Measurements from ENCODE around the gene MCM8.
"Not testable (repeated sequence)": the region's sequence is repeated elsewhere in the genome, so short reads cannot be mapped to it uniquely, and the experiment has no call there.

MCM8 gene

DNA sequence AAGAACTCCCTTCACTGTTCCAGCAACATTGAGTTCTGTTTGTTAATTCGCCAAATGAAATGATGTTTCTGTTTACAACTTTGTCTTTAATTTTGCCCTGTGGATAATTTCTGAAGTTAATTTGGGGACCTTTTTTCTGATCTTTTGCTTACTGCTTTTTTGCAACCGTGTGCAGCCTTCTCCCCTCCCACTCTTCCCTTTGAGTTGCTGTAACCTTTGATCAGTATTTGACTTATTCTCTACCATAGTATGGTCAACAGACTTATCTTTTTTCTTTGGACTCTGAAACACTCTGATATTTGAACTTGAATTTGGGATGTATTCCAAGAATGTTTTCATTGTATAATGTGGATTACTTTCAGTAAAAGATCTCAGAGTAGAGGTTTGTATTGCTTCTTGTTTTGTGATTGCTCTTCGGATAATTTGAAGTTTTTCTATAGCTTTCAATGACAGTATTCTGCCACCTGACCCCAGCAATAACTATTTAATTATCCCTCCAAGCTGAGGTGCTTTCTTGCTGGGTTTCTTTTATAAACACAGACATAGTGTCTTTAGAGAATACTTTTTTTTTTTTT lies 57.2 kb downstream of the MCM8 start:
- DNase-seq: no peak

- DNase-seq: no peak
These were observed 57.8 kb downstream of the MCM8 start for GRCh38 chr20:6008254-6008653.

GRCh38 chr20:6012179-6012578 lies 61.7 kb downstream of the MCM8 start:
- DNase-seq: no peak

GRCh38 chr20:6014017-6014416 lies 63.6 kb downstream of the MCM8 start:
- DNase-seq: no peak

- DNase-seq: no peak
These were observed 64.5 kb downstream of the MCM8 start for GRCh38 chr20:6014957-6015356.

DNA sequence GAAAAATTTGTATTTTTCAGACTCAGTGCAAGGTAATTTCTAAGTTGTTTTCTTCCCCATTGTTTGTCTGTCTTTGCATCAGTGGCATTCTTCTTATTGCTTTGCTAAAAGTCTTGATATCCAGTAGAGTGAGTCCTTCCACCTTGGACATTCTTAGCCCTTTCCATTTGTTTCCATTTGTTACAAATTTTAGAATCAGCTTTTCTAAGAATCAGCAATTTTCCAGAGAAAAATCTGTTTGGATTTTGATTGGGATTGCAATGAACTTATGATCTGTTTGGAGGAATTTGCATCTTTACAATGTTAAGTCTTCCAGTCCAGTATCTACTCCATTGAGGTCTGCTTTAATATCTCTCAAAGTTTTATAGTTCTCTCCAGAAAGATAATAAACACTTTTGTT lies 67.0 kb downstream of the MCM8 start:
- no peak for DNase-seq

DNA sequence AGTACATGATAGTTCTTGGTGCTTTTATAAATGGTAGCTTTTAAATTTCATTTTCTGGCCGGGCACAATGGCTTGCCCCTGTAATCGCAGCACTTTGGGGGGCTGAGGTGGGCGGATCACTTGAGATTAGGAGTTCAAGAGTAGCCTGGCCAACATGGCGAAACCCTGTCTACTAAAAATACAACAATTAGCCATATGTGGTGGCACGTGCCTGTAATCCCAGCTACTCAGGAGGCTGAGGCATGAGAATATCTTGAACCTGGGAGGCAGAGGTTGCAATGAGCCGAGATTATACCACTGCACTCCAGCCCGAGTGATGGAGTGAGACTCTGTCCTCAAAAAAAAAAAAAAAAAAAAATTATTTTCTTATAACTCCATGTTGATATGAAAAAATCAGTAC lies 67.4 kb downstream of the MCM8 start:
- no peak for DNase-seq

GRCh38 chr20:6024768-6025167 lies 74.3 kb downstream of the MCM8 start:
- no peak for DNase-seq

GRCh38 chr20:6026051-6026450 lies 75.6 kb downstream of the MCM8 start:
- no peak for DNase-seq

GRCh38 chr20:6028818-6029217 lies 78.4 kb downstream of the MCM8 start:
- no peak for DNase-seq

DNA sequence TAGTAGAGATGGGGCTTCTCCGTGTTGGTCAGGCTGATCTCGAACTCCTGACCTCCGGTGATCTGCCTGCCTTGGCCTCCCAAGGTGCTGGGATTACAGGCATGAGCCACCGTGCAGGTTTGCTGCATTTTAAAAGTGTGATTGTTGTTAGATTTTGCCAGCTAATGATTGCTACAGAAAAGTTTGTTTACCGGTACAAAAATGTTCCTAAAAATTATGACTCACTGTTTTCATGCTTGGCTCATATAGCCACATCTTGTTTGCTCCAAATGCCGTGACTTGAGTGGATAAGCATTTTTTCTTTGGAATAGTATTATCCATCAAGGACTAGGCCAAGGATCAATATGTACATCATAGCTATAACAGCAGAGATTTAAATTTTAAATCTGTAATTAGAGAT lies 79.1 kb downstream of the MCM8 start:
- no peak for DNase-seq

DNA sequence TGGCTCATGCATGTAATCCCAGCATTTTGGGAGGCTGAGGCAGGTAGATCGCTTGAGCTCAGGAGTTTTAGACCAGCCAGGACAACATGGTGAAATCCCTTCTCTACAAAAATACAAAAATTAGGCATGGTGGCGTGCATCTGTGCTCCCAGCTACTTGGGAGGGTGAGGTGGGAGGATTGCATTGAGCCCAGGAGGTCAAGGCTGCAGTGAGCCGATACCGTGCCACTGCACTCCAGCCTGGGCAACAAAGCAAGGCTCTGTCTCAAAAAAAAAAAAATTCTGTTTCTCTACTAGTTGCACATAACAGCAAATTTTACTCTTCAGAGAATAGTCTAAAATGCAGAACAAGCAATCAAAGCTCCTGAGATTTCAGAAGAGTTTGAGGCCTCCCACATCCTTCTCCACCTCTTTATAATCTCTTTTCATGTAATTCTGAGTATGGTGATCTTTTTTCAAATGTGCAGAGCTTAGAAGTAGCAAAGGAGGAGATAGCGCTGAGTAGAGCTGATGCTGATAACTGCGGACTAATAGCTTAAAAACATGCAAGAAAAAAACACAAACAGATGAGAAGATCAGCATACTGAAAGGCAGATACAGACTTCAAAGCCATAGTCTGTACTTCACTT lies 80.1 kb downstream of the MCM8 start:
- no peak for DNase-seq

- DNase-seq: not testable (repeated sequence)
These were observed 82.5 kb downstream of the MCM8 start for GRCh38 chr20:6032907-6033306.

- DNase-seq: no peak
These were observed 83.9 kb downstream of the MCM8 start for GRCh38 chr20:6034134-6034969.

GRCh38 chr20:6036213-6036612 lies 85.8 kb downstream of the MCM8 start:
- no peak for DNase-seq

GRCh38 chr20:6037082-6037481 lies 86.6 kb downstream of the MCM8 start:
- DNase-seq: no peak

DNA sequence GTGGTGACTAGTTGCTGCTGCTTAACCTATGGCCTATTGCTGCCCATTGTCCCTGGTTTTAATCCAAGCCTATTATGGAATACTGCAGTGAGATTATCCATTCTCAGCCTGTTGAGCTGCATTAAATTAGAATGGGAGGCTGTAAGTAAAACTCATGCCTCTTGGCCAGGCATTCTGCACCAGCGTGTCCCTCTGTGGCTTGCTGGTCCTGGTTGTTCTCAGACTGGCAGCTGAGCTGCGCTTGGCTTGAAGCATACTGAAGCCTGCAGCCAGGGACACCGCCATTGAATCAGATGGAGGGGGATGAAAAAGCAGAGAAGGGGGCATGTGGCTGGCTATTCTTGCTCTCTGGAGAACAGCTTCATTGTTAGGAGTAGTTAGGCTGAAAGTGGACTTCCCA lies 87.8 kb downstream of the MCM8 start:
- no peak for DNase-seq

DNA sequence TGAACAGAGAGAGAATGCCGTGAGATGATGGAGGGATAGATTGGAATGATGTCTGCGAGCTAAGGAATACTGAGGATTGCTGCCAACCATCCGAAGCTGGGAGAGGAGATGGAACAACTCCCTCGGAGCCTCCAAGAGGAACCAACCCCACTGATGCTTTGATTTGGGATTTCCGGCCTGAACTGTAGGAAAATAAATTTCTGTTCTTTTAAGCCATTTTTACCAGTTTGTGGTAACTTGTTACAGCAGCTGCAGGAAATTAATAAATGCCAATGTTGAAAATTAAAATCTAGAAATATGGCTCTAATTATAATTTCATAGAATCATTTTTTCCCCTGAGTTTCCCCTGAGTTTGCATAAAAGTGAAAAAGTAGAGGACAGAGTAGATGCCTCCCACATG lies 89.3 kb downstream of the MCM8 start:
- DNase-seq: no peak

GRCh38 chr20:6040540-6040939 lies 90.1 kb downstream of the MCM8 start:
- DNase-seq: no peak

GRCh38 chr20:6040958-6041807 lies 90.7 kb downstream of the MCM8 start:
- no peak for DNase-seq

DNA sequence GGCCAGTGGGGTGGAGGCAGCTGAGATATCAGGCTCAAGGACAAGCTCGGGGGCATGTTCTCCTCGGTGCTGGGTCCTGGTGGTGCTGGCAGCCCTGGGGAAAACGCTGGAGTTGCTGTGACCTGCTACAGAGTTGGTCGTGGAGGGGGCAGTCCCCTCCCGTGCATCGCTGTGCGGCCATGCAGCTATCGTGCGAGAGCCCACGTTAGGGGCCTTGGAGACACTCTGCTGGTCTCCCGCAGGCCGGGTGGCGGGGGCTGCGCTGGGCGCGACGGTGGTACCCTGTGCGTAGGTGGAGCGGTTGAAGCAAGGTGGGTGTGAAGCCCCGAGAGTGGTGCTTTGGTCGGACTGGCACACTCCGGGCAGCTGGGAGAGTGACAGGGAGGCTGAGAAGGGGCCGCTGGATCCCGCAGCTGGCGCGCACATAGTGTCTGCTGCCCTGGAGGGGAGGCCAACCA lies 91.4 kb downstream of the MCM8 start:
- DNase-seq: no peak

GRCh38 chr20:6044115-6044514 lies 93.7 kb downstream of the MCM8 start:
- DNase-seq: no peak

DNA sequence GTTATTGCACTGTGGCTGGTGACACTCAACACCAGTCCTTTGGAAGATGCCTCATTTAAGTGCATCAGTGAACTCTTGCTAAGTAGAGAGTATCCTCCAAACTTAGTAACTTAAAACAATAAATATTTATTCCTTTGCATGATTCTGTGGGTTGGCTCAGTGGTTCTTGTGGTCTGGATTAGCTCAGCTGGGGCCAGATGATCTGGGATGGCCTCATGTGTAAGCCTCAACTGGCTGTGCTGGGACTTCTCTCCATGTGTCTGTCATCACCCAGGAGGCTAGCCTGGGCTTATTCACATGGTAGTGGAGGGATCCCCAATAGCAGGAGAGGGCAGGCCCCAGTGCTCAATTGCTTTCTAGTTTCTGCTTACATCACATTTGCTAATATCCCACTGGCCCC lies 95.1 kb downstream of the MCM8 start:
- no peak for DNase-seq

Measured in CD4-positive, alpha-beta T cell treated with Interleukin-12 subunit alpha and Interleukin-12 subunit beta, for 1 hour (primary cell).